ENCODE data around the gene ARL5C. TPM values are rescaled to one million over a fixed set of nuclear protein-coding genes. Genes with fewer than 3 reads are reported as not detected.

The ARL5C gene
- total RNA-seq, 2 donors from 2014 or later, result not detected

DNA sequence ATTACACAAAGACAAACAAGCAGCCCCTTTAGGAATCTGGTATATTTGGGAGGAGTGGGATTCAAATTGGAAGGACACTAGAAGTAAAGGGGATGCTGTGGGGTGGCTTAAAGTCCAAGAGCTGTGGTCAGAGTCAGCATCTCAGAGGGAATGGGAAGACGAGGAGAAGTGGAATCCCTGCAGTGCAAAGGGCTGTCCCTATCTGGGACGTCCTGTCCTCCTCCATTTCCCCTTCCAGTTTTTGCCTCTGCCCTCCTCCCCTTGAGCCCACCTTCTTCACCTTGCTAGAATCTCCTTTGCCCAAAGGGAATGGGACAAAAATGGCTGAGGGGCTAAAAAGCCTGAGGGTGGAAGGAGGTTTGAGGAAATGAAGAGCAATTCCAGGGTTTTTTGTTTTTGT is 10.3 kb downstream of the ARL5C start:
- no peak for DNase-seq
- intact Hi-C loops (cut with DNase I), result loop anchor here (10.0 kb wide), 1 partner anchor 271 kb away; no protein-coding TSS in a partner anchor
- no peak overlapping the region for H3K27ac ChIP-seq
- H3K4me1 ChIP-seq, result no peaks in the 10 kb centered on the region
- H3K4me3 ChIP-seq, result no peak overlapping the region
- no peak overlapping the region for H3K9ac ChIP-seq (ENCODE audit: low read depth in 2 of 2, low read length in 2 of 2)
- TF ChIP-seq, protein P1, sequence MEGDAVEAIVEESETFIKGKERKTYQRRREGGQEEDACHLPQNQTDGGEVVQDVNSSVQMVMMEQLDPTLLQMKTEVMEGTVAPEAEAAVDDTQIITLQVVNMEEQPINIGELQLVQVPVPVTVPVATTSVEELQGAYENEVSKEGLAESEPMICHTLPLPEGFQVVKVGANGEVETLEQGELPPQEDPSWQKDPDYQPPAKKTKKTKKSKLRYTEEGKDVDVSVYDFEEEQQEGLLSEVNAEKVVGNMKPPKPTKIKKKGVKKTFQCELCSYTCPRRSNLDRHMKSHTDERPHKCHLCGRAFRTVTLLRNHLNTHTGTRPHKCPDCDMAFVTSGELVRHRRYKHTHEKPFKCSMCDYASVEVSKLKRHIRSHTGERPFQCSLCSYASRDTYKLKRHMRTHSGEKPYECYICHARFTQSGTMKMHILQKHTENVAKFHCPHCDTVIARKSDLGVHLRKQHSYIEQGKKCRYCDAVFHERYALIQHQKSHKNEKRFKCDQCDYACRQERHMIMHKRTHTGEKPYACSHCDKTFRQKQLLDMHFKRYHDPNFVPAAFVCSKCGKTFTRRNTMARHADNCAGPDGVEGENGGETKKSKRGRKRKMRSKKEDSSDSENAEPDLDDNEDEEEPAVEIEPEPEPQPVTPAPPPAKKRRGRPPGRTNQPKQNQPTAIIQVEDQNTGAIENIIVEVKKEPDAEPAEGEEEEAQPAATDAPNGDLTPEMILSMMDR (IDR thresholded peaks at IDR 0.05), result no peak
- no peaks in the 10 kb centered on the region for H3K9me3 ChIP-seq
- H3K27me3 ChIP-seq, result peaks cover 12% of the 10 kb centered on the region
- H3K36me3 ChIP-seq, result no peaks in the 10 kb centered on the region

DNA sequence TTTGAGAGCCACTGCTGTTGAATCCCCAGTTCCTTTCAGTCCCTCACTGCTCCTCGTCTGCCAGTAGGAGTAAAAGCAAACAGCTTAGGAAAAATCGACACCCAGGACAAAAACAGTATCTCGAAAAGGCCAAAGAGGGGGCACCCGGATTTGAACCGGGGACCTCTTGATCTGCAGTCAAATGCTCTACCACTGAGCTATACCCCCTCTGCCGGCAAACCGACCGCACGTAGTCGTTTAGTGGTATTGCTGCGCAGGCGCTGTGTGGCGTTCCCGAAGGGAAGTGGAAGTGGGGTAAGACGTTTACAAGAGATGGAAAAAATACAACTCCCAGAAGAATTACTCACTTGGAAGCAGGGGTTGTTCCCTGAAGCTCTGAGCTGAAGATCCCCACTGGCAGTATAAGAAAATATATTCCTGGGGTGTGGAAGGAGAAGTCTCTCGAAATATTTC is 12.3 kb downstream of the ARL5C start:
- TF ChIP-seq, protein P1 (IDR thresholded peaks at IDR 0.05), result no peak
- intact Hi-C loops (cut with DNase I), result loop anchor here (2.0 to 10.0 kb wide), 2 partner anchors 171 to 269 kb away; no protein-coding TSS in a partner anchor
- Histone ChIP-seq H3K27me3 (peaks cover 18% of the 10 kb centered on the region), H3K4me3 (peak overlapping the region; percentile 69), H3K36me3 (no peaks in the 10 kb centered on the region), H3K4me1 (no peaks in the 10 kb centered on the region), H3K9ac (ENCODE audit: low read depth in 2 of 2, low read length in 2 of 2) (peak overlapping the region; percentile 77 to 96), H3K27ac (peak overlapping the region; percentile 84), H3K9me3 (no peaks in the 10 kb centered on the region)
- peak; percentile 95 for DNase-seq

- Histone ChIP-seq H3K27ac (peak overlapping the region; percentile 84), H3K9ac (ENCODE audit: low read depth in 2 of 2, low read length in 2 of 2) (peak overlapping the region; percentile 59 to 96), H3K4me1 (no peaks in the 10 kb centered on the region), H3K27me3 (peaks cover 18% of the 10 kb centered on the region), H3K36me3 (no peaks in the 10 kb centered on the region), H3K9me3 (no peaks in the 10 kb centered on the region), H3K4me3 (peak overlapping the region; percentile 69)
- TF ChIP-seq, protein P1 (IDR thresholded peaks at IDR 0.05), result no peak
- intact Hi-C loops (cut with DNase I), result loop anchor here (2.0 to 10.0 kb wide), 2 partner anchors 169 to 267 kb away; no protein-coding TSS in a partner anchor
- DNase-seq, result peak; percentile 40
Observed at GRCh38 chr17:39151943-39152818, 13.8 kb downstream of the ARL5C start.

- no peak within 1 kb of the TSS for H3K27ac ChIP-seq
- H3K36me3 ChIP-seq, result no peaks in the 10 kb centered on the region
- H3K9ac ChIP-seq (ENCODE audit: low read depth in 2 of 2, low read length in 2 of 2), result peak within 1 kb of the TSS; percentile 59 to 96
- DNase-seq, result no peak
- no peaks in the 10 kb centered on the region for H3K4me1 ChIP-seq
- intact Hi-C loops (cut with DNase I), result loop anchor here (10.0 kb wide), 1 partner anchor 267 kb away; no protein-coding TSS in a partner anchor
- TF ChIP-seq, protein P1 (IDR thresholded peaks at IDR 0.05), result no peak
- peak within 1 kb of the TSS; percentile 69 for H3K4me3 ChIP-seq
- no peaks in the 10 kb centered on the region for H3K9me3 ChIP-seq
- peaks cover 18% of the 10 kb centered on the region for H3K27me3 ChIP-seq
Observed at GRCh38 chr17:39151150-39151942, 14.6 kb downstream of the ARL5C start, which contains the start of gene PLXDC1. Gene PLXDC1 (minus strand): TSS chr17:39151637. CDS start chr17:39151437, 200 bp downstream.

- Histone ChIP-seq H3K4me1 (no peaks in the 10 kb centered on the region), H3K4me3 (peak overlapping the region; percentile 39), H3K27ac (no peak overlapping the region), H3K27me3 (peaks cover 18% of the 10 kb centered on the region), H3K9ac (ENCODE audit: low read depth in 2 of 2, low read length in 2 of 2) (peak overlapping the region in 1 of 2 donors; percentile 50), H3K36me3 (no peaks in the 10 kb centered on the region), H3K9me3 (no peaks in the 10 kb centered on the region)
- intact Hi-C loops (cut with DNase I), result loop anchor here (10.0 kb wide), 1 partner anchor 266 kb away; no protein-coding TSS in a partner anchor
- DNase-seq, result no peak
- TF ChIP-seq, protein P1 (IDR thresholded peaks at IDR 0.05), result no peak
Observed at GRCh38 chr17:39150795-39151149, 15.2 kb downstream of the ARL5C start.

Data from colonic mucosa (tissue), 4 donors.